ENCODE data around the gene PABPN1L. TPM values are rescaled to one million over a fixed set of nuclear protein-coding genes. Genes with fewer than 3 reads are reported as not detected.

Gene PABPN1L
- total and polyA plus RNA-seq, 2 of the 8 experiments (the other 6 are each of a cell fraction or from before 2014, with no cell fraction given): not detected

DNA sequence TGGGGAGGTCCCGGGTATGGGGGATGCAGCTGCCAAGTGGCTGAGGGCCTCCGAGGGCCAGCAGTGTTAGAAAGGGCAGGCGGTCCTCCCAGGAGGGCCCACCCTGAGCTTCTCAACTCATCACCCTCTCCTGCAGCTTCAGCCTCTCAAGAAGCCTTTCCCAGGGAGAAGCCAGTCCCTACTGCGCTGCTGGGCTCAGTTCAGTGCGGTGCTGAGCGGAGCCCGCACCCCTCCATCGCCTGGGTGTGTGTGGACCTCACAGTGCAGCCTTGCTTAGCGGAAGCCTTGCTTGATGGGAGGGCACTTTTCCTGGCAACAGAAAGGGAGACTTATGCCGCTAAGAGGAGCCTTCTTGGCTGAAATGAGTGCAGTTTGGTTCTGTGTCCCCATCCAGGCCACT lies 51.2 kb downstream of the PABPN1L start:
- no peak overlapping the region for H3K18ac ChIP-seq (ENCODE audit: extremely low read depth, low read length)

More for the DNA sequence above, 51.2 kb downstream of the PABPN1L start:
- CTCF ChIA-PET (ENCODE audit: partially characterized antibody): interaction anchor here (0.6 to 5.7 kb wide), 29 partner anchors 9 to 410 kb away, joined by 3 to 29 read pairs (median 4); partner anchors contain the start of genes GALNS and TRAPPC2L
- Histone ChIP-seq H3K23me2 (ENCODE audit: low read depth, low read length) (peaks cover 10% of the 10 kb centered on the region), H4K20me1 (replicated peaks in 1 of 2; ENCODE audit: control insufficient read depth in 1 of 2, insufficient read depth in 2 of 2, low read length in 2 of 2) (peaks cover 5 to 7% of the 10 kb centered on the region in 2 experiments), H3K56ac (replicated peaks; ENCODE audit: insufficient read length, low read depth, low read length) (no peak overlapping the region), H3K79me1 (ENCODE audit: low read depth, low read length) (no peaks in the 10 kb centered on the region), H3K4me3 (ENCODE audit: extremely low read depth in 1 of 4, insufficient read depth in 2 of 4, low read depth in 3 of 4, low read length in 4 of 4) (no peak overlapping the region), H3K14ac (ENCODE audit: insufficient read length) (no peak overlapping the region), H3K9me3 (ENCODE audit: insufficient read depth in 2 of 2, low read depth in 1 of 2, low read length in 1 of 2) (no peaks in the 10 kb centered on the region), H4K8ac (ENCODE audit: extremely low read depth, insufficient read depth, low read length) (peak overlapping the region; percentile 28; the same call in 1 of the 2 replicates), H2AFZ (ENCODE audit: low read length) (no peak overlapping the region), H4K5ac (ENCODE audit: insufficient read length, low read depth, low read length) (no peak overlapping the region), H3K4me2 (ENCODE audit: insufficient read depth in 1 of 2, low read depth in 2 of 2, low read length in 2 of 2) (no peak overlapping the region), H2AK5ac (ENCODE audit: low read depth, low read length) (0 out of 2 replicates have a peak overlapping the region, but pooled peaks have one; percentile 58), H2BK5ac (ENCODE audit: low read depth, low read length) (no peak overlapping the region), H3K4me1 (replicated peaks in 1 of 4; ENCODE audit: control insufficient read depth in 3 of 4, insufficient read depth in 4 of 4, low read length in 3 of 4) (peaks cover 0 to 7% (median 2%) of the 10 kb centered on the region in 4 experiments; a peak in 5 of 7 replicates), H3K23ac (ENCODE audit: insufficient read length) (no peak overlapping the region), H4K91ac (replicated peaks; ENCODE audit: insufficient read length, low read length) (no peak overlapping the region), H3K36me3 (ENCODE audit: control insufficient read depth in 2 of 4, insufficient read depth in 4 of 4, low read length in 3 of 4) (peaks cover 0 to 5% (median 0%) of the 10 kb centered on the region in 4 experiments; a peak in 1 of 8 replicates), H2BK120ac (replicated peaks; ENCODE audit: low read depth, low read length) (no peak overlapping the region), H3K79me2 (ENCODE audit: control insufficient read depth in 1 of 2, insufficient read depth in 2 of 2, low read length in 2 of 2) (peaks cover 0 to 13% of the 10 kb centered on the region in 2 experiments; a peak in 2 of 4 replicates), H2BK20ac (ENCODE audit: low read length) (no peak overlapping the region), H3K27me3 (replicated peaks in 1 of 4; ENCODE audit: control insufficient read depth in 3 of 4, extremely low read depth in 1 of 4, insufficient read depth in 3 of 4, low read length in 3 of 4) (no peaks in the 10 kb centered on the region), H2BK15ac (ENCODE audit: low read length) (no peak overlapping the region), H3K27ac (ENCODE audit: low read depth, low read length) (no peak overlapping the region), H2BK12ac (ENCODE audit: low read depth, low read length) (peak overlapping the region; percentile 29; the same call in 1 of the 2 replicates), H3K9ac (replicated peaks in 1 of 4; ENCODE audit: extremely low read depth in 1 of 4, low read depth in 3 of 4, low read length in 3 of 4) (peak overlapping the region in 1 of 4 experiments; percentile 15; a peak in 1 of 7 replicates), H3K4ac (replicated peaks; ENCODE audit: insufficient read length, low read depth, low read length) (no peak overlapping the region)
- WGBS, 2 experiments (ENCODE audit: extremely low coverage in 1 of 2, insufficient coverage in 1 of 2, insufficient read length in 1 of 2, insufficient replicate concordance in 2 of 2, low coverage in 1 of 2, low lambda C conversion rate in 2 of 2, missing lambda C conversion rate in 1 of 2): 88% methylated on average over 9 of the region's 10 CpGs; no CpG with 5 or more reads in 1 of the 2 experiments
- DNase-seq (ENCODE audit: low read depth in 1 of 2, low spot score in 2 of 2): no peak
- TF ChIP-seq RNF2 (IDR thresholded peaks at IDR 0.05; ENCODE audit: borderline replicate concordance, low read depth, low read length, missing control alignments, poor library complexity, severe bottlenecking): no peak
- no peak for TF ChIP-seq POU5F1 (IDR thresholded peaks at IDR 0.05; ENCODE audit: low read depth, low read length)
- no peak for TF ChIP-seq EZH2 (IDR thresholded peaks at IDR 0.05; ENCODE audit: low read depth, low read length, severe bottlenecking)
- no peak for TF ChIP-seq KDM1A (IDR thresholded peaks at IDR 0.05; ENCODE audit: borderline replicate concordance, low read length)
- no peak for TF ChIP-seq EP300 (IDR thresholded peaks at IDR 0.05; ENCODE audit: borderline replicate concordance in 1 of 2, low read depth in 2 of 2, low read length in 2 of 2)
- POLR2A ChIA-PET (ENCODE audit: partially characterized antibody): interaction anchor here (1.2 to 9.0 kb wide), 3 partner anchors 6 to 38 kb away, joined by 3 to 77 read pairs (median 4); partner anchors contain the start of genes APRT and CDT1
- FAIRE-seq: no peak

All from H1 (cell line).